H54 (cell line): ENCODE results near the gene SMARCA4.
"Not testable (repeated sequence)": the region's sequence is repeated elsewhere in the genome, so short reads cannot be mapped to it uniquely, and the experiment has no call there.

ENCODE experiments used
- DNase-seq: peaks from one replicate; pipeline ENCODE4 v3.0.0; 2011; ENCODE audit warnings: low spot score, mixed read lengths; ENCODE audit not compliant: insufficient read length
- FAIRE-seq: peaks from 3 replicates; lab custom pipeline; 2011; peaks lifted over from hg19 to GRCh38; lab: Jason Lieb, UNC
- POLR2A ChIP-seq: IDR thresholded peaks from 2 replicates; pipeline ENCODE4 v1.6.1; 2011; ENCODE audit warnings: low read depth, mild to moderate bottlenecking, low read length

SMARCA4 gene

GRCh38 chr19:10977742-10978092 lies 16.9 kb downstream of the SMARCA4 start:
- FAIRE-seq = no peak
- no peak for TF ChIP-seq POLR2A
- DNase-seq = no peak

DNA sequence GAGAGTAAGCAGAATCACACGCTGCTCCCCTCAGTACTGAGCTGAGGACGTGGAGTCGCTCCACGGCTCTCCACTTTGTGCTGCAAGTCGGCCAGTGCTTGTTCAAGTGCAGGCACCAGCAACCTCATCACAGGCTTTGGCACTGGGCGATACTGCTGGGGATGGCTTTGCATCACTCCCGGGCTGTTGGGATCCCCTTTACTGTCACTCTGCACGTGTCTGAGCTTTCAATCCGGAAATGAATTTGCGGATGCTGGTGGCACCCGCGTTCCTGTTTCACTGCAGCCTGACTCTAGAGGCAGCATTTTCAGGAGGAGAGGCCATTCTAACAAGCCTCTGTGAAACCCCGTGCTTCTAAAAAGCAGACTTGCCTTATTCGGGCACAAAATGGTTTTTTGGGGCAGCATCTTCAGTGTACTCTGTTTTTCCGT lies 19.1 kb downstream of the SMARCA4 start:
- no peak for TF ChIP-seq POLR2A
- FAIRE-seq = no peak
- DNase-seq = no peak

GRCh38 chr19:10981252-10981895 lies 20.5 kb downstream of the SMARCA4 start:
- DNase-seq (peak; percentile 93), FAIRE-seq (peak; percentile 75)
- TF ChIP-seq POLR2A = no peak

DNA sequence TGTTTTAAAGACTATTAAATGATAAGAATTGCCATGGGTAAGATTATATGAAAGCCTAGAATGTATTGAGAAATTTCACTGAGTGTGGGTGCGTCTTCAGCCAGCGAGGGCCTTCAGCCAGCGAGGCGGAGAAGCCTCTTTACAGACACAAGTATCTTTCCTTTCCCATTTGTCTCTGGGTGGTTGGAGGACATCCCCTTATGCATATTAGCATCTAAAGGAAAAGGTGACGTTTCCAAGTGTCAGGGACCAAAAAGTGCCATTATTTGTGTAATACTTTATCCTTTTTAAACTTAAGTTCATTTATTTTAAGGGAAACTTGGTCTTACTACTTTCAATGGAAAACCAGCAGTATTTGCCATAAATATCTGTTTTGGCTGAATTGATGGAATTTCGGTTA lies 22.2 kb downstream of the SMARCA4 start:
- TF ChIP-seq POLR2A = no peak
- no peak for FAIRE-seq
- DNase-seq = no peak

- FAIRE-seq (no peak), DNase-seq (no peak)
- TF ChIP-seq POLR2A = no peak
These were observed 23.4 kb downstream of the SMARCA4 start for GRCh38 chr19:10984166-10984735.

DNA sequence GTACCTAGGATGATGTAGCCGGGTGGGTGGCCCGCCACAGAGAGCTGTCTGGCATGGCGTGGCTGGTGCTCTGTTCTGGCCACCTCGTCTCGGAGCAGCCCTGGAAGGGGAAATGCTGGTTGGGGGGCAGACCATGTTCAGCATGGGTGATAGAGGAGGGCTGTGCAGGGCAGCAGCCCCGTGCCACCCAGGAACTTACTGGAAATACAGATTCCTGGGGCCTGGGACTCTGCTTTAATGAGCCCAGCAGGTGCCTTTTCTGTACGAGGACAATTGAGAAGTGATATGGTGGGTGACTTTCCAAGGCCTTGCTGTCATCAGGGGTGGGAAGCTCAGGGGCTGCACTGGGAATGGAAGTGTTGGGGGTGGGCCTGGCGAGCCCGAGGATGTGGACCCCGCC lies 24.7 kb downstream of the SMARCA4 start:
- DNase-seq (no peak), FAIRE-seq (no peak)
- no peak for TF ChIP-seq POLR2A

DNA sequence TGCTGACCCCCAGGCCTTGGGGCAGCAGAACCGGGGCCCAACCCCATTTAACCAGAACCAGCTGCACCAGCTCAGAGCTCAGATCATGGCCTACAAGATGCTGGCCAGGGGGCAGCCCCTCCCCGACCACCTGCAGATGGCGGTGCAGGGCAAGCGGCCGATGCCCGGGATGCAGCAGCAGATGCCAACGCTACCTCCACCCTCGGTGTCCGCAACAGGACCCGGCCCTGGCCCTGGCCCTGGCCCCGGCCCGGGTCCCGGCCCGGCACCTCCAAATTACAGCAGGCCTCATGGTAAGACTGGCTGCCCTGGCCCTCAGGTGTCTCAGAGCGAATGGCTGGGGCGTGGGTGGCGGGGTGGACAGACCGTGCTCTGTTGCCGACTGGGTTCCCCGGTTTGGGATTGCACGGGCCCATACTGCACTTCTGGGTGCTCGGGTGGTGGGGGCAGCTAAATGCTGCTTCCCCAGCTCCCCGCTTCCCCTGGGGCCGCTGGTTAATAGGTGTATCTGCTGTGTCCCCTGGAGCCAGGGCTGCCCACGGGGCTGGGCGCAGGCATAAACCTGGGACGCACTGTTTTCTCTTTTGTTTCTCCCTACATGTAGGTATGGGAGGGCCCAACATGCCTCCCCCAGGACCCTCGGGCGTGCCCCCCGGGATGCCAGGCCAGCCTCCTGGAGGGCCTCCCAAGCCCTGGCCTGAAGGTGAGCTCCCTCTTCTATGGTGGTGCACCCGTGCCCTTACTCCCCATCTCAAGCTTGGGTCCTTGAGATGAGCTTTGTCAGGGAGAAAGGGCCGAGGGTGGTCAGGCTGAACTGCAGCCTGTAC lies 25.7 kb downstream of the SMARCA4 start:
- DNase-seq = no peak
- no peak for TF ChIP-seq POLR2A
- no peak for FAIRE-seq

DNA sequence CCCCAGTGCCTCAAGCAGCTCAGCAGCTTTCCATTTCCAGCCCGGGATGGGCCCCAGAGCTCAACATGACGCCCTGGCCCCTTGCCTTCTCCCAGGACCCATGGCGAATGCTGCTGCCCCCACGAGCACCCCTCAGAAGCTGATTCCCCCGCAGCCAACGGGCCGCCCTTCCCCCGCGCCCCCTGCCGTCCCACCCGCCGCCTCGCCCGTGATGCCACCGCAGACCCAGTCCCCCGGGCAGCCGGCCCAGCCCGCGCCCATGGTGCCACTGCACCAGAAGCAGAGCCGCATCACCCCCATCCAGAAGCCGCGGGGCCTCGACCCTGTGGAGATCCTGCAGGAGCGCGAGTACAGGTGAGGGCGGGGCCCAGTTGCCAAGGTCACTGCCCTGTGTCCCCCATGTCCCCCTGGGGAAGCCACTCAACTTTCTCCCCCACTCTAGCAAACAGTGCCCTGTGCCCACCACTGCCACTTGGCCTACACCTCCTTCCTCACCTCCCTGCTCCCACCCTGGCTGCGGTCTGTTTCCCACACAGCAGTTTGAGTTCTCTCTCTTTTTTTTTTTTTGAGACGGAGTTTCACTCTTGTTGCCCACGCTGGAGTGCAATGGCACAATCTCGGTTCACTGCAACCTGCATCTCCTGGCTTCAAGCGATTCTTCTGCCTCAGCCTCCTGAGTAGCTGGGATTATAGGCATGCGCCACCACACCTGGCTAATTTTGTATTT lies 26.9 kb downstream of the SMARCA4 start:
- FAIRE-seq = no peak
- DNase-seq = no peak
- no peak for TF ChIP-seq POLR2A

- FAIRE-seq (no peak), DNase-seq (no peak)
- no peak for TF ChIP-seq POLR2A
These were observed 27.6 kb downstream of the SMARCA4 start for GRCh38 chr19:10988380-10988779.

DNA sequence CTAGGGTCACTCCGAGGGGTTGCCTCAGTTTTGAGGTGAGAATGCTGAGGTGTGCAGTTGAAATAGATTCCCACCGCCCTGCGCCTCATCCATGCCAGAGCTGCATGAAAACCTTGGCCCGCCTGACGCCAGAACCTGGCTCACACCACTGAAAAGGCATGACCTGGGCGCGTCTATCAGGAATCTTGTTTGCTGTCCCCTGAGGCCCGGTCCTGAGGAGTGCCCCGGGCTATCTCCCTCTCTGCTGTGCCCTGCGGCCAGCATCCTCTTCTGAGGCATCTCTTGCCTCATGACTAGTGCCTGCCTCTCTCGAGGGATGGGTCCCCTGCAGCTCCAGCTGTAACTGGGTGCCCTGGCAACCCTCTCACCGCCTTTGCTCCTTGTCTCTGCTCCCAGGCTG lies 28.1 kb downstream of the SMARCA4 start:
- FAIRE-seq = no peak
- TF ChIP-seq POLR2A = no peak

GRCh38 chr19:10991076-10991475 lies 30.2 kb downstream of the SMARCA4 start:
- FAIRE-seq = no peak
- no peak for TF ChIP-seq POLR2A
- no peak for DNase-seq

More for the DNA sequence above, 28.1 kb downstream of the SMARCA4 start:
- DNase-seq = no peak

- no peak for FAIRE-seq
These were observed 30.8 kb downstream of the SMARCA4 start for GRCh38 chr19:10991521-10992081.

DNA sequence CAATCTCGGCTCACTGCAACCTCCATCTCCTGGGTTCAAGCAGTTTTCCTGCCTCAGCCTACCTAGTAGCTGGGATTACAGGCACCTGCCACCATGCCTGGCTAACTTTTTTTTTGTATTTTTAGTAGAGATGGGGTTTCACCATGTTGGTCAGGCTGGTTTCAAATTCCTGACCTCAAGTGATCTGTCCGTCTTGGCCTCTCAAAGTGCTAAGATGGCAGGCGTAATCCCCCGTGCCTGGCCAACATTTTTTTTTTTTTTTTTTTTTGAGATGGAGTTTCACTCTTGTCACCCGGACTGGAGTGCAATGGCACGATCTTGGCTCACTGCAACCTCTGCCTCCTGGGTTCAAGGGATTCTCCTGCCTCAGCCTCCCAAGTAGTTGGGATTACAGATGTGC lies 31.3 kb downstream of the SMARCA4 start:
- not testable (repeated sequence) for DNase-seq, FAIRE-seq

More at GRCh38 chr19:10991521-10992081, 30.8 kb downstream of the SMARCA4 start:
- TF ChIP-seq POLR2A = no peak
- DNase-seq = no peak
